Activated naive CD8-positive, alpha-beta T cell treated with anti-CD3 and anti-CD28 coated beads, Interleukin-2, amount 10 ng/mL, durations not matched to agents 7 days and 5 days (primary cell): Measurements from ENCODE around the gene SLC49A3. TPM values are rescaled to one million over a fixed set of nuclear protein-coding genes. Genes with fewer than 3 reads are reported as not detected.

Source experiments
- ATAC-seq: fragments of 150-1000 bp; cut with Tn5 transposase; one replicate; pipeline ENCODE4 v1.10.0; 2021; ENCODE audit warnings: low read depth, moderate library complexity
- POLR2A ChIA-PET: fragments of 350-600 bp; sonication (Branson Sonifier 250); formaldehyde crosslinking; loops from one replicate; lab custom pipeline; 2021; ENCODE audit warnings: antibody characterized with exemption; lab: Charles Lee
- DNase-seq: peaks from one replicate; pipeline ENCODE4 v3.0.0; 2021
- H3K27ac Mint-ChIP-seq: one replicate; pipeline ENCODE4 v1.8.0; 2022; ENCODE audit warnings: mild to moderate bottlenecking, mixed read lengths
- H3K27me3 Mint-ChIP-seq: one replicate; pipeline ENCODE4 v1.8.0; 2022; ENCODE audit warnings: mild to moderate bottlenecking, moderate library complexity, mixed read lengths
- H3K36me3 Mint-ChIP-seq: one replicate; pipeline ENCODE4 v1.8.0; 2021; ENCODE audit warnings: mild to moderate bottlenecking, mixed read lengths
- H3K4me1 Mint-ChIP-seq: one replicate; pipeline ENCODE4 v1.8.0; 2021; ENCODE audit warnings: mixed read lengths
- H3K4me3 Mint-ChIP-seq: one replicate; pipeline ENCODE4 v1.8.0; 2022; ENCODE audit warnings: mild to moderate bottlenecking, moderate library complexity, mixed read lengths
- H3K9me3 Mint-ChIP-seq: one replicate; pipeline ENCODE4 v1.8.0; 2021; ENCODE audit warnings: mixed read lengths
- total RNA-seq, 2 experiments: library from RNA; stranded (reverse); gene quantifications; one replicate each; pipeline ENCODE4 v1.2.3, GENCODE V29; 2021

The SLC49A3 gene
- total RNA-seq, 2 experiments from 2014 or later: 2.0 to 2.1 TPM

DNA sequence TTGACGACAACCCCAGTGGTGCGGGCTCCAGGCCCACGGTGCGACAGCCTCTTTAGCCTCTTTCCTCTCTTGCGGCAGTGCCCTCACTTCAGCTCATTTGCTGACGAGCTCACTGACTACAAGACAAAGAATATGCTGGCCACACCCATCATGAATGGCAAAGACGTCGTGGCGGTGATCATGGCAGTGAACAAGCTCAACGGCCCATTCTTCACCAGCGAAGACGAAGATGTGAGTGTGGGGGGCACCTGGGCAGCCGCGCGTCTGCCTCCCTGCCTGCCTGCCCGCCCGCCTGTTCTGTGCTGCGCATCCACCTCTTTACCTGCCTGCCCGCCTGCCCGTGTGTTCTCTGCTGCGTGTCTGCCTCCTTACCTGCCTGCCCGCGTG, 54.4 kb downstream of the SLC49A3 start:
- ATAC-seq: no peak
- no peak for DNase-seq
- Mint-ChIP-seq H3K27me3 (peaks cover 3% of the 10 kb centered on the region), H3K36me3 (no peaks in the 10 kb centered on the region), H3K4me3 (no peak overlapping the region), H3K9me3 (peaks cover 11% of the 10 kb centered on the region), H3K27ac (no peak overlapping the region), H3K4me1 (no peaks in the 10 kb centered on the region)
- POLR2A ChIA-PET: no interaction called here

DNA sequence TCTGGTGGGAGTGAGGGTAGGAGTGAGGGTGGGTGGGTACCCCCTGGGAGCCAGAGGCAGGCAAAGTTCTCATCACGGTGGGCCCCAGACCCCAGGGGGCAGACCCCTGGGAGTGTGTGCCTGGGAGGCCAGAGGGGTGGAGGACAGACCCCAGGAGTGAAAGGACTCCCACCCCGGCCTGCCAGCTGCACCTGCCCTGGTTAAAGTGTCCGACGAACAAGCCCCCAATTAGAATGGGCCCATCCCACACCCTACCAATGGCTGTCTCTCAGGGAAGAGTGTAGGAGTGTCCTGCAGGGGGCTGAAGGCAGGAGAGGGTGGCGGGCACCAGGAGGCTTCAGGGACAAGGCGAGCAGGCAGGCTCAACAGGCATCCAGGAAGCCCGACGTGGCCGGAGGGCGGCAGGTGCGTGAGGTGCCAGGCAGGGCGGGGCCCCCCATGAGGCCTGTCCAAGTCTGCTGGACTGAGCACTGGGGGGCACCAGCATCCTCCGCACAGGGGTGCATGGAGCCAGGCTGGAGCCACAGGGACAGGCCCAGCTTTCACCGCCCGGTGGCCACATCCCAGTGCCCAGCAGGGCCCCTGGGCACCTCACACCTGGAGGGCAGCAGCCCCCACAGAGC, 54.9 kb downstream of the SLC49A3 start:
- ATAC-seq: no peak
- no peak for DNase-seq
- H3K27me3 Mint-ChIP-seq: peaks cover 3% of the 10 kb centered on the region
- no peak overlapping the region for H3K4me3 Mint-ChIP-seq
- H3K27ac Mint-ChIP-seq: no peak overlapping the region
- no peaks in the 10 kb centered on the region for H3K36me3 Mint-ChIP-seq
- peaks cover 11% of the 10 kb centered on the region for H3K9me3 Mint-ChIP-seq
- POLR2A ChIA-PET: no interaction called here
- H3K4me1 Mint-ChIP-seq: no peaks in the 10 kb centered on the region

DNA sequence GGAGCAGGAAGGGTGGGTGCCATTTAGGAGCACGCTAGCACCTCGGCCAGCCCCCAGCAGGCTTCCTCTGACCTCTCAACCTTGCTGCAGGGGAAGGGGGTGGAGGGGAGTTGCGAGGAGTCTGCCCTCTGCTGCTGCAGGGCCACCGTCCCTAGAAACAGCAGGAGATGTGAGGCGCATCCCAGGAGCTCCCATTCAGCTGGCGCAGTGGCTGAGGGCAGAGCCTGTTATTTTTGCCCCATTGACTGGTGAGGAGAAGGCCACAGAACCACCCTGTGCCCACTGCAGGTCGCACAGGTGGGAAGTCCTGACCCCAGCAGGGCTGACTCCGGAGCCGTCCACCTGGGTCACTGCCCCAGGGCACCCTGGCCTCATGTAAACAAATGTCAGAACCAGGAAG, 55.5 kb downstream of the SLC49A3 start:
- no peak for ATAC-seq
- Mint-ChIP-seq H3K4me3 (no peak overlapping the region), H3K27ac (no peak overlapping the region), H3K36me3 (no peaks in the 10 kb centered on the region), H3K27me3 (peaks cover 3% of the 10 kb centered on the region), H3K4me1 (no peaks in the 10 kb centered on the region), H3K9me3 (peaks cover 11% of the 10 kb centered on the region)
- POLR2A ChIA-PET: no interaction called here
- DNase-seq: no peak

DNA sequence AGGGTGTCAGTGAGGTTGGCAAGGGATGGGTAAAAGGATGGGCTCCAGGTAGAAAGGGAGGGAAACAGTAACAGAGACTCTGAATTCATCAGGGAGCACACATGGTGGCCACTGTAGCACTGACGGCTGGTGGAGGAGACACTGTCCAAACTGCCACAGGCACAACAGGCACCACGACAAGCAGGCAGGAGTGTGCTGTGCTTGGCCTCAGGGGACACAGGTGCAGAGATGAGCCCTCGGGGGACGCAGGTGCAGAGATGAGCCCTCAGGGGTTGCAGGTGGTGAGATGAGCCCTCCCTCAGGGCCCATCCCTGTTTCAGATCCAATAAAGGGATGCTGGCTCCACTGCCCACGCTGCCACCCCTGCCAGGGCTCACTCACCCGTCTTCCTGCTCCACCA, 56.0 kb downstream of the SLC49A3 start:
- ATAC-seq: no peak

DNA sequence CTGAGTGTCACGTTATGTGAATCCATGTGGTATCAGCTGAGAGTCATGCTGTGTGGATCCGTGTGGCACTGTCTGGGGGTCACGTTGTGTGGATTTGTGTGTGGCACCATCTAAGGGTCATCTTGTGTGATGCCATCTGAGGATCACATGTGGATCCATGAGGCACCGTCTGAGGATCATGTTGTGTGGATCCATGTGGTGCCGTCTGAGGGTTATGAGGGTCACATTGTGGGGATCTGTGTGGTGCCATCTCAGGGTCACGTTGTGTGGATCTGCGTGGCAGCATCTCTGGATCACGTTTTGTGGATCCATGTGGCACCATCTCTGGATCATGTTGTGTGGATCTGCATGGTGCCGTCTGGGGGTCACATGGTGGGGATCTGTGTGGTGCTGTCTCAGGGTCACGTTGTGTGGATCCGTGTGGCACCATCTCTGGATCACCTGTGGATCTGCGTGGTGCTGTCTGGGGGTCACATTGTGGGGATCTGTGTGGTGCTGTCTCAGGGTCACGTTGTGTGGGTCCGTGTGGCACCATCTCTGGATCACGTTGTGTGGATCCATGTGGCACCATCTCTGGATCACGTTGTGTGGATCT, 56.7 kb downstream of the SLC49A3 start:
- no peaks in the 10 kb centered on the region for H3K4me1 Mint-ChIP-seq
- H3K27me3 Mint-ChIP-seq: peaks cover 2% of the 10 kb centered on the region
- POLR2A ChIA-PET: no interaction called here

More for the DNA sequence above, 56.0 kb downstream of the SLC49A3 start:
- Mint-ChIP-seq H3K4me3 (no peak overlapping the region), H3K27me3 (peaks cover 3% of the 10 kb centered on the region), H3K36me3 (no peaks in the 10 kb centered on the region), H3K27ac (no peak overlapping the region), H3K4me1 (no peaks in the 10 kb centered on the region), H3K9me3 (peaks cover 11% of the 10 kb centered on the region)
- POLR2A ChIA-PET: no interaction called here
- DNase-seq: no peak

More for the DNA sequence above, 56.7 kb downstream of the SLC49A3 start:
- DNase-seq (no peak), ATAC-seq (no peak)
- Mint-ChIP-seq H3K36me3 (no peaks in the 10 kb centered on the region), H3K4me3 (no peak overlapping the region), H3K27ac (no peak overlapping the region), H3K9me3 (peaks cover 11% of the 10 kb centered on the region)

Other genes with a start within 250 kb of the SLC49A3 start
- gene ZNF721, start 190.0 kb downstream of the SLC49A3 start, total RNA-seq: 10 to 100 TPM; 46.4 to 49.7 TPM
- gene PIGG, start 189.9 kb downstream of the SLC49A3 start, total RNA-seq: 10 to 100 TPM; 71.6 to 80.4 TPM
- not detected for gene TMEM271, start 112.9 kb downstream of the SLC49A3 start, total RNA-seq
- gene PDE6B, start 63.6 kb downstream of the SLC49A3 start, total RNA-seq: 10 to 100 TPM; 16.6 to 23.2 TPM
- gene ATP5ME, start 14.9 kb downstream of the SLC49A3 start, total RNA-seq: 100 to 1,000 TPM; 184 to 191 TPM
- 10 to 100 TPM; 20.0 to 21.5 TPM for gene MYL5, start 14.6 kb downstream of the SLC49A3 start, total RNA-seq
- gene PCGF3, start 16.7 kb upstream of the SLC49A3 start, total RNA-seq: 10 to 100 TPM; 45.4 to 51.6 TPM
- 1 to 10 TPM; 3.7 to 5.0 TPM for gene CPLX1, start 137.0 kb upstream of the SLC49A3 start, total RNA-seq
- gene GAK, start 243.2 kb upstream of the SLC49A3 start, total RNA-seq: 100 to 1,000 TPM; 169 to 182 TPM
- gene TMEM175, start 243.3 kb upstream of the SLC49A3 start, total RNA-seq: 10 to 100 TPM; 38.2 to 39.8 TPM